PC-3 (cell line): ENCODE results near the gene HOXD4. TPM values are rescaled to one million over a fixed set of nuclear protein-coding genes. Genes with fewer than 3 reads are reported as not detected.

Experiments
- ATAC-seq: fragments of 200-7000 bp; cut with Tn5 transposase; 2 replicates; pipeline ENCODE4 v1.9.1; 2020; ENCODE audit warnings: mild to moderate bottlenecking, moderate library complexity
- BruUV-seq: library from RNA; stranded (reverse); fragments of 400-500 nt; replicated peaks from 2 replicates; lab custom pipeline; 2021; lab: Mats Ljungman, UMichigan
- CTCF ChIA-PET: fragments of 300-600 bp; sonication (Branson Sonifier 250); formaldehyde crosslinking; loops from one replicate; lab custom pipeline; 2022; ENCODE audit warnings: antibody characterized with exemption; lab: Charles Lee
- POLR2A ChIA-PET: fragments of 300-600 bp; sonication (Branson Sonifier 250); formaldehyde crosslinking; loops from one replicate; lab custom pipeline; 2022; ENCODE audit warnings: antibody characterized with exemption; ENCODE audit not compliant: unreplicated experiment; lab: Charles Lee
- DNase-seq: peaks from one replicate; pipeline ENCODE4 v3.0.0-alpha.2; 2015
- H2AFZ ChIP-seq: fragments of 300-600 bp; sonication (generic); 2 replicates; pipeline ENCODE4 v1.6.0; 2016; ENCODE audit warnings: antibody characterized with exemption, low read length
- H3F3A ChIP-seq: fragments of 300-600 bp; sonication (generic); one replicate; pipeline ENCODE4 v1.6.0; 2017; ENCODE audit warnings: antibody characterized with exemption, low read length, control low read depth, mild to moderate bottlenecking; ENCODE audit not compliant: unreplicated experiment
- H3K27ac ChIP-seq: fragments of 300-600 bp; sonication (generic); 2 replicates; pipeline ENCODE4 v1.5.1; 2016; ENCODE audit warnings: mild to moderate bottlenecking, low read length
- H3K27me3 ChIP-seq: fragments of 300-600 bp; sonication (generic); 2 replicates; pipeline ENCODE4 v1.6.1; 2016; ENCODE audit warnings: low read length, mixed read lengths
- H3K36me3 ChIP-seq: fragments of 300-600 bp; sonication (generic); 2 replicates; pipeline ENCODE4 v1.6.1; 2016; ENCODE audit warnings: low read depth, mixed run types, low read length, mixed read lengths
- H3K4me1 ChIP-seq: fragments of 300-600 bp; sonication (generic); 2 replicates; pipeline ENCODE4 v1.5.1; 2016; ENCODE audit warnings: low read length; ENCODE audit not compliant: insufficient read depth
- H3K4me2 ChIP-seq: fragments of 300-600 bp; sonication (generic); 2 replicates; pipeline ENCODE4 v1.6.0; 2016; ENCODE audit warnings: low read length
- H3K4me3 ChIP-seq: fragments of 300-600 bp; sonication (generic); 2 replicates; pipeline ENCODE4 v1.5.1; 2016; ENCODE audit warnings: mild to moderate bottlenecking, low read length, mixed read lengths
- H3K79me2 ChIP-seq: fragments of 300-600 bp; sonication (generic); 2 replicates; pipeline ENCODE4 v1.6.1; 2017; ENCODE audit warnings: low read length, mixed read lengths
- H3K9ac ChIP-seq: fragments of 300-600 bp; sonication (generic); 2 replicates; pipeline ENCODE4 v1.6.0; 2016; ENCODE audit warnings: mild to moderate bottlenecking, low read length
- H3K9me2 ChIP-seq: fragments of 300-600 bp; sonication (generic); replicated peaks from 2 replicates; pipeline ENCODE4 v1.6.1; 2016; ENCODE audit warnings: mixed run types, low read length, mixed read lengths
- H3K9me3 ChIP-seq: fragments of 300-600 bp; sonication (generic); 2 replicates; pipeline ENCODE4 v1.6.1; 2016; ENCODE audit warnings: low read length, mixed read lengths
- H4K20me1 ChIP-seq: fragments of 300-600 bp; sonication (generic); 2 replicates; pipeline ENCODE4 v1.6.1; 2016; ENCODE audit warnings: low read length, mixed read lengths
- CTCF ChIP-seq: fragments of 300-600 bp; sonication (generic); conservative IDR thresholded peaks from 2 replicates; pipeline ENCODE4 v1.5.1; 2017; ENCODE audit warnings: antibody characterized with exemption, low read depth, mild to moderate bottlenecking, low read length
- EZH2 ChIP-seq: fragments of 300-600 bp; sonication (generic); IDR thresholded peaks from one replicate; pipeline ENCODE4 v1.6.1; 2017; ENCODE audit warnings: antibody characterized with exemption, mild to moderate bottlenecking, low read length; ENCODE audit not compliant: unreplicated experiment
- EZH2phosphoT487 ChIP-seq: fragments of 300-600 bp; sonication (generic); IDR thresholded peaks from 2 replicates; pipeline ENCODE4 v1.6.1; 2018; ENCODE audit warnings: mild to moderate bottlenecking, antibody characterized with exemption, low read length, borderline replicate concordance
- intact Hi-C: fragments of 100-400 bp; cut with micrococcal nuclease; formaldehyde crosslinking; loops from 2 replicates; pipeline ENCODE4 v1.9.0; 2023
- total RNA-seq: library from RNA; depleted of rRNA; stranded (reverse); fragments of >200 nt; gene quantifications from 2 replicates; pipeline ENCODE4 v1.2.3, GENCODE V29; 2014

The HOXD4 gene
- total RNA-seq, 1 experiment from 2014 or later = 0.29 TPM

DNA sequence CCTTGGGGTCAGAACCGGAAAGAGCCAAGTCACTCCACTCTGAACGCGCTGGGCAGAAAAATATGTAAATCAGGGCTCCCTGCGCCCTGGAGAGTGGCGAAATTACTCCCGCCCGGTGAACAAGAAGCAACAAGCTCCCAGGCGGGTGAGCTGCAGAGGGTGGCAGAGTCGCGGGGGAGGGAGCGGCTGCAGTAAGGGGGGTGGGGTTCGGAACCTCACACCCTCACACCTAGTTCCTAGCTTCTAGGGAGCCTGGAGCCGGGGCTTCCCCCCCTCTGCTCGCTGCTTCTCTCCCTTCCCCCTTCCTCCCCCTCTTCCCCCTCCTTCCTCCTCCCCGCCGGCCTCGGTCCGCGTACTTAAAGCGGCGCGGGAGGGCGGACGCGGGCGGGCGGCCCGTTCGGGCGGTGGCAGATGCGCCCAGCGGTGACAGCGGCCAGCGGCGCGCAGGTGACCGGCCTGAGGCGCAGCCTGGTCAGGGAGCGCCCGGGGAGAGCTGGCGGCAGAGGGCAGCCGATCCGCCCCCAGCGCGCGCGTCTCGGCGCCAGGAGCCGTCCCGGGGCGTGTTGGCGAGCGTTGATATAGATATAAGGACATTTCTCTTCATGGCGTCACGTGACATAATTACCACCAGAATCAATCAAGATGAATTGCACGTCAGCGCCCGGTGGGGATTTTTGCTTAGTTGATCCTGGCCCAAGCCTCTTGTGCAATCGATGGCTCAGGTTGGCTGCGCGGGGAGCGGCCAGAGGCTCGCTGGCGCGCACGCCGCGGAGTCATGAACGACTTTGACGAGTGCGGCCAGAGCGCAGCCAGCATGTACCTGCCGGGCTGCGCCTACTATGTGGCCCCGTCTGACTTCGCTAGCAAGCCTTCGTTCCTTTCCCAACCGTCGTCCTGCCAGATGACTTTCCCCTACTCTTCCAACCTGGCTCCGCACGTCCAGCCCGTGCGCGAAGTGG, 44.5 kb upstream of the HOXD4 start, which contains the start of gene HOXD11:
TSS of gene HOXD11 (plus strand) at position 700 of the 959 bp plus-strand sequence. CDS start at position 776, 76 bp downstream.
- DNase-seq = no peak

DNA sequence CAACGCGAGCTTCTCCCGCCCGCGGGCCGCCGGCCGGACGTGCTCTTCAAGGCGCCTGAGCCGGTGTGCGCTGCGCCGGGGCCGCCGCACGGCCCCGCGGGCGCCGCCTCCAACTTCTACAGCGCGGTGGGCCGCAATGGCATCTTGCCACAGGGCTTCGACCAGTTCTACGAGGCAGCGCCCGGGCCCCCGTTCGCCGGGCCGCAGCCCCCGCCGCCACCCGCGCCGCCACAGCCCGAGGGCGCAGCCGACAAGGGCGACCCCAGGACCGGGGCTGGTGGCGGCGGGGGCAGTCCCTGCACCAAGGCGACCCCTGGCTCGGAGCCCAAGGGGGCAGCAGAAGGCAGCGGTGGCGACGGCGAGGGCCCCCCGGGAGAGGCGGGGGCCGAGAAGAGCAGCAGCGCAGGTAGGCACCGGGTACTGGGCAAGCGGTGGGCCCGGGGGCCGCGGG, 43.6 kb upstream of the HOXD4 start:
- ATAC-seq (no peak), DNase-seq (no peak)
- H4K20me1 ChIP-seq = no peaks in the 10 kb centered on the region
- no peak overlapping the region for H3K4me3 ChIP-seq
- H3F3A ChIP-seq = no peaks in the 10 kb centered on the region
- H3K4me1 ChIP-seq = peaks cover 10% of the 10 kb centered on the region
- no peak overlapping the region for H3K9ac ChIP-seq
- H3K4me2 ChIP-seq = no peak overlapping the region
- no peak overlapping the region for H3K27ac ChIP-seq
- TF ChIP-seq EZH2 = no peak
- TF ChIP-seq CTCF = no peak
- no peak for TF ChIP-seq EZH2phosphoT487
- peaks cover 20% of the 10 kb centered on the region for H3K27me3 ChIP-seq
- H2AFZ ChIP-seq = no peak overlapping the region
- intact Hi-C loops = no loop called here
- no peaks in the 10 kb centered on the region for H3K36me3 ChIP-seq
- BruUV-seq = no TSS peak
- no peaks in the 10 kb centered on the region for H3K79me2 ChIP-seq
- no peaks in the 10 kb centered on the region for H3K9me3 ChIP-seq
- H3K9me2 ChIP-seq = no peaks in the 10 kb centered on the region
- POLR2A ChIA-PET = no interaction called here
- CTCF ChIA-PET = no interaction called here

More for the DNA sequence above, 44.5 kb upstream of the HOXD4 start, which contains the start of gene HOXD11:
- no peak within 1 kb of the TSS for H3K9ac ChIP-seq
- peaks cover 20% of the 10 kb centered on the region for H3K27me3 ChIP-seq
- no peaks in the 10 kb centered on the region for H3K9me3 ChIP-seq
- intact Hi-C loops = no loop called here
- H2AFZ ChIP-seq = peak within 1 kb of the TSS; percentile 59; the same call in 1 of the 2 replicates
- POLR2A ChIA-PET = no interaction called here
- no peaks in the 10 kb centered on the region for H3F3A ChIP-seq
- no peak within 1 kb of the TSS for H3K27ac ChIP-seq
- no peaks in the 10 kb centered on the region for H3K36me3 ChIP-seq
- CTCF ChIA-PET = no interaction called here
- H3K4me2 ChIP-seq = peak within 1 kb of the TSS; percentile 80
- no peaks in the 10 kb centered on the region for H3K79me2 ChIP-seq
- no peaks in the 10 kb centered on the region for H3K9me2 ChIP-seq
- H3K4me1 ChIP-seq = peaks cover 10% of the 10 kb centered on the region
- no peaks in the 10 kb centered on the region for H4K20me1 ChIP-seq
- no peak for TF ChIP-seq EZH2
- no peak for TF ChIP-seq CTCF
- no peak for TF ChIP-seq EZH2phosphoT487
- H3K4me3 ChIP-seq = peak within 1 kb of the TSS; percentile 61
- ATAC-seq = peak; percentile 39
- no TSS peak for BruUV-seq
